PC-3 (cell line): ENCODE results near the gene PSMG2.

ENCODE experiments used
- EZH2 ChIP-seq: fragments of 300-600 bp; sonication (generic); IDR thresholded peaks from one replicate; pipeline ENCODE4 v1.6.1; 2017; ENCODE audit warnings: antibody characterized with exemption, mild to moderate bottlenecking, low read length; ENCODE audit not compliant: unreplicated experiment
- EZH2phosphoT487 ChIP-seq: fragments of 300-600 bp; sonication (generic); IDR thresholded peaks from 2 replicates; pipeline ENCODE4 v1.6.1; 2018; ENCODE audit warnings: mild to moderate bottlenecking, antibody characterized with exemption, low read length, borderline replicate concordance
- TF ChIP-seq, protein P1 (sequence below): fragments of 300-600 bp; sonication (generic); conservative IDR thresholded peaks from 2 replicates; pipeline ENCODE4 v1.5.1; 2017; ENCODE audit warnings: antibody characterized with exemption, low read depth, mild to moderate bottlenecking, low read length

DNA sequence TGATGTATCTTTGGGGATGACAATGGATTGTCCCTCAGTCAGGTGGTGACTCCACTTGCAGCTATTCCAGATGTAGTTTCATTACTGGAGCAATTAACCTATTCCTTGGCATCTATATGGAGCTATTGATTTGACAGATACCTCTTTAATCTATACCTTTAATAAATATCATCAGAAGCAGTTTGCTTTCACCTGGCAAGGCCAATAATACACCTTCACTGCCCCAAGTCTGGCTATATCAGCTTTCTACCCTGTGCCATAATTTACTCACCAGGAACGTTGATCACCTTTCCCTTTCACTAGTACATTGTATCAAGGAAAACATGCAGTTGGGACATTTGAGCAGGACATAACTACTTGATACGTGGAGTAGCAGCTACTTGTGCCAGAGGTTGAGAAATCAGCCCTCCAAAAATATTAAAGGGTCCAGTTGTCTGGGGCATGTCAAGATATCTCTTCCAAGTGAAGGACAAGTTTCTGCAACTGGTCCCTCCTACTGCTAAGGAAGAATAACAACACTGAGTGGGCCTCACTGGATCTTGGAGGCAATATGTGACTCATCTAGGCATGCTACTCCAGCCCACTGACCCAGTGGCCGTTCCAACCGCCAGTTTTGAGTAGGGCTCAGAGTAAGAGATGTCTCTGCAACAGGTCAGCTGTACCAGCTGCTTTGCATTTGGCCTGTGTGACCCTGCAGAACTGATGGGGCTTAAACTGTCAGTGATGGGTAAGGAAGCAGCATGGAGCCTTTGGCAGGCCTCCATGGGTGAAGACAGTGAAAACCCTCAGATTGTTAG lies 67.0 kb downstream of the PSMG2 start:
- TF ChIP-seq, protein P1, sequence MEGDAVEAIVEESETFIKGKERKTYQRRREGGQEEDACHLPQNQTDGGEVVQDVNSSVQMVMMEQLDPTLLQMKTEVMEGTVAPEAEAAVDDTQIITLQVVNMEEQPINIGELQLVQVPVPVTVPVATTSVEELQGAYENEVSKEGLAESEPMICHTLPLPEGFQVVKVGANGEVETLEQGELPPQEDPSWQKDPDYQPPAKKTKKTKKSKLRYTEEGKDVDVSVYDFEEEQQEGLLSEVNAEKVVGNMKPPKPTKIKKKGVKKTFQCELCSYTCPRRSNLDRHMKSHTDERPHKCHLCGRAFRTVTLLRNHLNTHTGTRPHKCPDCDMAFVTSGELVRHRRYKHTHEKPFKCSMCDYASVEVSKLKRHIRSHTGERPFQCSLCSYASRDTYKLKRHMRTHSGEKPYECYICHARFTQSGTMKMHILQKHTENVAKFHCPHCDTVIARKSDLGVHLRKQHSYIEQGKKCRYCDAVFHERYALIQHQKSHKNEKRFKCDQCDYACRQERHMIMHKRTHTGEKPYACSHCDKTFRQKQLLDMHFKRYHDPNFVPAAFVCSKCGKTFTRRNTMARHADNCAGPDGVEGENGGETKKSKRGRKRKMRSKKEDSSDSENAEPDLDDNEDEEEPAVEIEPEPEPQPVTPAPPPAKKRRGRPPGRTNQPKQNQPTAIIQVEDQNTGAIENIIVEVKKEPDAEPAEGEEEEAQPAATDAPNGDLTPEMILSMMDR, result no peak
- TF ChIP-seq EZH2phosphoT487 (no peak), EZH2 (no peak)
